SK-N-SH (cell line): Measurements from ENCODE around the gene PRRT1.
"Not testable (repeated sequence)": the region's sequence is repeated elsewhere in the genome, so short reads cannot be mapped to it uniquely, and the experiment has no call there.

ENCODE experiments used
- CTCF ChIP-seq: fragments of 200-600 bp; sonication (generic); IDR thresholded peaks from 2 replicates; pipeline ENCODE4 v1.6.1; 2017; ENCODE audit warnings: antibody characterized with exemption, mild to moderate bottlenecking, moderate library complexity
- EP300 ChIP-seq, 2 experiments: IDR thresholded peaks; 2 replicates each; pipeline versions ENCODE4 v1.4.0 to v1.6.1; 2012; ENCODE audit warnings: borderline replicate concordance in 1 of 2, low read depth in 1 of 2, low read length in 1 of 2
- YY1 ChIP-seq: IDR thresholded peaks from 2 replicates; pipeline ENCODE4 v1.4.0; 2012; ENCODE audit warnings: low read depth, mild to moderate bottlenecking
- TF ChIP-seq, protein P1 (sequence below): IDR thresholded peaks from 2 replicates; pipeline ENCODE4 v1.4.0; 2012; ENCODE audit warnings: low read depth, borderline replicate concordance

DNA sequence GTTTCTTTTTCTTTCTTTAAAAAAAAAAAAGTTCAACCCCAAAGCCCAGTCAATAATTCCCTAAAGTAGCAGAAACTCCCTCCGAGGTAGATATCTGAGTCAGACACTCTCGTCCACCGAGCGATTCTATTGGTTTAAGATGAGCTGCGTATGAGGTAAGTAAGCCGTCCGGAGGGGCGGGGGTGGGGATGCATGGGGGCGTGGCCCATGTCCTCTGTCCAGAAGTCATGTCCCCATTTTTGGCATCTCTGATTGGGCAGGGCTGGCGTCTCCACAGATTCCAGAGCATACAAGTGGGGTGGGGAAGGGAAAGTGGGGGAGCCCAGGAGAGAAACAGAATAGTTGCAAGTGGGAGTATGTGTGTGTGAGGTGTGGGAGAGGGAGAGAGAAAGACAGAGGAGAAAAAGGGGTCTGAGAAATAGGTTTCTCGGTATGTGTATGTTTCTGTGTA is 34.0 kb upstream of the PRRT1 start:
- not testable (repeated sequence) for TF ChIP-seq YY1; CTCF; EP300 (IDR thresholded peaks at IDR 0.05; ENCODE audit: borderline replicate concordance in 1 of 2, low read depth in 1 of 2, low read length in 1 of 2)
- TF ChIP-seq, protein P1, sequence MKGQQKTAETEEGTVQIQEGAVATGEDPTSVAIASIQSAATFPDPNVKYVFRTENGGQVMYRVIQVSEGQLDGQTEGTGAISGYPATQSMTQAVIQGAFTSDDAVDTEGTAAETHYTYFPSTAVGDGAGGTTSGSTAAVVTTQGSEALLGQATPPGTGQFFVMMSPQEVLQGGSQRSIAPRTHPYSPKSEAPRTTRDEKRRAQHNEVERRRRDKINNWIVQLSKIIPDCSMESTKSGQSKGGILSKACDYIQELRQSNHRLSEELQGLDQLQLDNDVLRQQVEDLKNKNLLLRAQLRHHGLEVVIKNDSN = not testable (repeated sequence)
